CD8-positive, alpha-beta memory T cell (primary cell): ENCODE measurements around the gene CER1. TPM values are rescaled to one million over a fixed set of nuclear protein-coding genes. Genes with fewer than 3 reads are reported as not detected.

ENCODE experiments used
- CTCF ChIA-PET: fragments of 350-600 bp; sonication (Branson Sonifier 250); formaldehyde crosslinking; loops from one replicate; lab custom pipeline; 2021; ENCODE audit warnings: antibody characterized with exemption; lab: Charles Lee
- POLR2A ChIA-PET: fragments of 350-600 bp; sonication (Branson Sonifier 250); formaldehyde crosslinking; loops from one replicate; lab custom pipeline; 2021; ENCODE audit warnings: antibody characterized with exemption; lab: Charles Lee
- DNase-seq, 5 donors: peaks; one replicate each; pipeline versions ENCODE4 v3.0.0 to v3.0.0-alpha.2; 2020 to 2022; ENCODE audit warnings: mixed read lengths in 1 of 5
- H3K27ac ChIP-seq: one replicate; pipeline ENCODE4 v1.7.0; 2013; ENCODE audit warnings: low read depth, mild to moderate bottlenecking, low read length, moderate library complexity
- H3K27me3 ChIP-seq: 2 replicates; pipeline ENCODE4 v1.7.0; 2013; ENCODE audit warnings: low read length, mild to moderate bottlenecking; ENCODE audit not compliant: insufficient read depth, poor library complexity, severe bottlenecking
- H3K36me3 ChIP-seq: 2 replicates; pipeline ENCODE4 v1.7.0; 2013; ENCODE audit warnings: mild to moderate bottlenecking, low read length, moderate library complexity; ENCODE audit not compliant: insufficient read depth
- H3K4me1 ChIP-seq: 2 replicates; pipeline ENCODE4 v1.7.0; 2013; ENCODE audit warnings: mild to moderate bottlenecking, low read length, moderate library complexity; ENCODE audit not compliant: insufficient read depth
- H3K4me3 ChIP-seq: 2 replicates; pipeline ENCODE4 v1.7.0; 2013; ENCODE audit warnings: mild to moderate bottlenecking, low read length
- H3K9me3 ChIP-seq: 2 replicates; pipeline ENCODE4 v1.7.0; 2013; ENCODE audit warnings: mild to moderate bottlenecking, low read length
- H3K27ac Mint-ChIP-seq, 8 donors: one replicate each; pipeline ENCODE4 v1.8.0; 2020 to 2021; ENCODE audit warnings: mixed read lengths in 8 of 8, mild to moderate bottlenecking in 6 of 8, inconsistent platforms in 3 of 8, moderate library complexity in 3 of 8
- H3K27me3 Mint-ChIP-seq, 2 donors: one replicate each; pipeline ENCODE4 v1.8.0; 2020 to 2021; ENCODE audit warnings: mixed read lengths in 2 of 2, mild to moderate bottlenecking in 1 of 2, moderate library complexity in 1 of 2
- H3K36me3 Mint-ChIP-seq, 3 donors: one replicate each; pipeline ENCODE4 v1.8.0; 2020 to 2021; ENCODE audit warnings: mixed read lengths in 3 of 3, inconsistent platforms in 1 of 3, mild to moderate bottlenecking in 1 of 3
- H3K4me1 Mint-ChIP-seq, 3 donors: one replicate each; pipeline ENCODE4 v1.8.0; 2020 to 2021; ENCODE audit warnings: mixed read lengths in 3 of 3, inconsistent platforms in 1 of 3, mild to moderate bottlenecking in 1 of 3
- H3K4me3 Mint-ChIP-seq, 7 donors: one replicate each; pipeline ENCODE4 v1.8.0; 2020 to 2021; ENCODE audit warnings: mixed read lengths in 7 of 7, mild to moderate bottlenecking in 6 of 7, moderate library complexity in 4 of 7, inconsistent platforms in 2 of 7
- H3K9me3 Mint-ChIP-seq, 5 donors: one replicate each; pipeline ENCODE4 v1.8.0; 2020 to 2022; ENCODE audit warnings: mixed read lengths in 5 of 5, mild to moderate bottlenecking in 3 of 5, moderate library complexity in 2 of 5, inconsistent platforms in 1 of 5
- polyA plus RNA-seq: library from polyadenylated mRNA; unstranded; fragments of 300-500 nt; fragmentation: Illumina TruSeq; gene quantifications from one replicate; pipeline ENCODE4 v1.2.3, GENCODE V29; 2021
- total RNA-seq, 2 experiments: library from RNA; stranded (reverse); gene quantifications; one replicate each; pipeline ENCODE4 v1.2.3, GENCODE V29; 2021

CER1 gene
- total and polyA plus RNA-seq, 3 experiments from 2014 or later, result not detected

DNA sequence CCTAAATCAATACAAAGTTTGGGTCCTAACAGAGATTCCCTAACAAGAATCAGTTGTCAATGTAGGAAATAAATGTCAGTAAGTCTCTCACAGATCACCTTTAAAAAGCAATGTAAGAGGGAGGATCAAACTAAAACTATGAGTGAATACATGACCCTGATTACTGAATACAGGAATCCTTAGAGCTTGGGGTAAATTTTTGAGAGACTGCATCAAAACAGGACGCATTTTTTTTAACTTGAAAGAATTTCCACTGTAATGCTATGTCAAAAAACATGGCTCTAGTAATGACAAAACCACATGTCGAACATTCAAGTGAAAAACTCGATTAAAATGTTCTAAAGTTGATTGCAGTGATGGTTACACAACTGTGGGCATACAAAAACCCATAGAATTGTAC, 51.2 kb downstream of the CER1 start:
- Mint-ChIP-seq H3K4me1 (peaks cover 26 to 28% (median 27%) of the 10 kb centered on the region in 3 donors), H3K36me3 (peaks cover 7 to 18% (median 14%) of the 10 kb centered on the region in 3 donors), H3K27ac (no peak overlapping the region), H3K9me3 (peaks cover 0 to 3% (median 0%) of the 10 kb centered on the region in 5 donors), H3K4me3 (no peak overlapping the region), H3K27me3 (no peaks in the 10 kb centered on the region)
- Histone ChIP-seq H3K4me3 (no peak overlapping the region), H3K27ac (no peak overlapping the region), H3K9me3 (no peaks in the 10 kb centered on the region), H3K4me1 (no peaks in the 10 kb centered on the region), H3K36me3 (no peaks in the 10 kb centered on the region), H3K27me3 (no peaks in the 10 kb centered on the region)
- ChIA-PET POLR2A (no interaction called here), CTCF (no interaction called here)
- no peak for DNase-seq

DNA sequence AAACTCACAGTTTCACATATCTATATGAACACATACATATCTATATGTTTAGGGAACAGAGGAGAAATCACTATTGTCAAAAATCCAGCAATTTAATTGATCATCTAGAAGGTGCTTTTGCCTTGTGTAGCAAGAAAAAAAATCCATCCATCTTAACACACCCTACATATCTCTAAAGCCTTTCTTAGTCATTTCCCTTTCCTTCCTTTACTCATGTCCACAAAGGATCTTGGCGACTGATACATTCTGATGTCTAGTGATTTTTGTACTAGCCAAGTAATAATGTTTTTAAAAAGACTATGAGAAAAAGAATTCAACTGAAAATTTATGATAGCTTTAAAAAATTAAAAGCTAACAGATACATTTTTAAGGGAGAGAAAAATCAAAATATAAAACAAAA, 51.8 kb downstream of the CER1 start:
- H3K27me3 ChIP-seq, result no peaks in the 10 kb centered on the region
- no peaks in the 10 kb centered on the region for H3K36me3 ChIP-seq
- ChIA-PET POLR2A (no interaction called here), CTCF (no interaction called here)
- H3K4me1 Mint-ChIP-seq, result peaks cover 22 to 24% (median 24%) of the 10 kb centered on the region in 3 donors
- no peak overlapping the region for H3K27ac ChIP-seq
- H3K4me3 Mint-ChIP-seq, result no peak overlapping the region
- peaks cover 7 to 16% (median 14%) of the 10 kb centered on the region in 3 donors for H3K36me3 Mint-ChIP-seq
- H3K27ac Mint-ChIP-seq, result no peak overlapping the region
- no peaks in the 10 kb centered on the region for H3K27me3 Mint-ChIP-seq
- no peak for DNase-seq
- no peak overlapping the region for H3K4me3 ChIP-seq
- no peaks in the 10 kb centered on the region for H3K9me3 ChIP-seq
- no peaks in the 10 kb centered on the region for H3K4me1 ChIP-seq
- H3K9me3 Mint-ChIP-seq, result peaks cover 0 to 3% (median 0%) of the 10 kb centered on the region in 5 donors

Other genes starting within 250 kb of the CER1 start
- 1 to 10 TPM; 5.9 to 7.4 TPM for gene ZDHHC21, start 29.3 kb downstream of the CER1 start, total RNA-seq
- gene ZDHHC21, start 29.3 kb downstream of the CER1 start, polyA plus RNA-seq, result 1.7 TPM
- not detected for gene FREM1, start 187.7 kb upstream of the CER1 start, total RNA-seq
- gene FREM1, start 187.7 kb upstream of the CER1 start, polyA plus RNA-seq, result not detected